ENCODE results near the gene FAM98C. TPM values are rescaled to one million over a fixed set of nuclear protein-coding genes. Genes with fewer than 3 reads are reported as not detected.

FAM98C gene
- total RNA-seq, 1 experiment from 2014 or later: 10.2 TPM

DNA sequence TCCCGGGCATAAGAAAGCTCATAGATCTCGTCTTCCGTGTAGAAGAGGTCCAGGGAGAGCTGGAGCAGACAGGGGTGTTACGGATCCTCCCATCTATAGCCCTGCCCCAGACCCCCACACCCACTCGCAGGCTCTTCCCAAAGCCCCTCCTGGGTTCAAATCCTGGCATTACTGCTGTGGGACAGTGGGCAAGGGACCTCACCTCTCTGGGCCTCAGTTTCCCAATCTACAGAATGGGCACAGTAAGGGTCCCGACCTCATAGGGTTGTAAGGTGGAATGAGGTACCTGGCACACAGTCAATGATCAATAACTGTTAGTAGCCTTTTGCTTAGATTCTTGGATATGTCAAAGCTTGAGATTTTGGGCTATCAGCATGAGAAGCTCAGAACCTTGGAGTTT, 10.5 kb downstream of the FAM98C start (continued):
- TF ChIP-seq E2F4 (CRISPR knock-in tag; IDR thresholded peaks at IDR 0.05; ENCODE audit: borderline replicate concordance, low read depth) (no peak), MYBL2 (CRISPR knock-in tag; IDR thresholded peaks at IDR 0.05) (no peak), NR2C2 (CRISPR knock-in tag; IDR thresholded peaks at IDR 0.05) (no peak), ZNF219 (CRISPR knock-in tag; IDR thresholded peaks at IDR 0.05; ENCODE audit: borderline replicate concordance) (no peak), CREM (CRISPR knock-in tag; IDR thresholded peaks at IDR 0.05) (no peak), STAT6 (CRISPR knock-in tag; conservative IDR thresholded peaks at IDR 0.05; ENCODE audit: low read depth) (no peak), FOXK1 (CRISPR knock-in tag; IDR thresholded peaks at IDR 0.05) (no peak)

- CTCF ChIA-PET: interaction anchor here (0.6 to 7.7 kb wide), 2 partner anchors 14 to 187 kb away, joined by 5 to 55 read pairs; partner anchors contain the start of gene FAM98C
Measured at GRCh38 chr19:38417146-38417543, 14.3 kb downstream of the FAM98C start.

More at GRCh38 chr19:38417146-38417543, 14.3 kb downstream of the FAM98C start:
- TF ChIP-seq ARID4B (CRISPR knock-in tag; IDR thresholded peaks at IDR 0.05; ENCODE audit: borderline replicate concordance) (0 out of 2 replicates have a peak, but pooled peaks have one; percentile 35), NR3C1 (CRISPR knock-in tag; conservative IDR thresholded peaks at IDR 0.05; ENCODE audit: low read depth) (no peak)
- POLR2A ChIA-PET: interaction anchor here (1.6 kb wide), 1 partner anchor 29 kb away, joined by 4 read pairs; the partner anchor contains the start of gene GGN
- Mint-ChIP-seq H3K27me3 (ENCODE audit: low read depth) (peaks cover 21% of the 10 kb centered on the region), H3K36me3 (no peaks in the 10 kb centered on the region), H3K9me3 (no peaks in the 10 kb centered on the region), H3K4me1 (peaks cover 13% of the 10 kb centered on the region), H3K27ac (peak overlapping the region; percentile 55), H3K4me3 (peak overlapping the region; percentile 84)
- ATAC-seq (no peak), DNase-seq (ENCODE audit: low spot score) (no peak)

Data from WTC11 (cell line).